A673 (cell line): Measurements from ENCODE around the gene RPS6KC1. TPM values are rescaled to one million over a fixed set of nuclear protein-coding genes. Genes with fewer than 3 reads are reported as not detected.

Source experiments
- BruUV-seq: library from RNA; stranded (reverse); fragments of 400-500 nt; replicated peaks from 2 replicates; lab custom pipeline; 2021; lab: Mats Ljungman, UMichigan
- CTCF ChIA-PET: fragments of 300-600 bp; sonication (Branson Sonifier 250); formaldehyde crosslinking; loops from one replicate; lab custom pipeline; 2022; ENCODE audit warnings: antibody characterized with exemption; lab: Charles Lee
- POLR2A ChIA-PET: fragments of 300-600 bp; sonication (Branson Sonifier 250); formaldehyde crosslinking; loops from one replicate; lab custom pipeline; 2022; ENCODE audit warnings: antibody characterized with exemption; ENCODE audit not compliant: low non-redundant PET; lab: Charles Lee
- DNase-seq: peaks from one replicate; pipeline ENCODE4 v3.0.0-alpha.2; 2015; ENCODE audit warnings: low spot score
- H3K27ac ChIP-seq: fragments of 200-600 bp; sonication (generic); 2 replicates; pipeline ENCODE4 v1.5.1; 2016; ENCODE audit warnings: mixed run types, low read depth, mild to moderate bottlenecking, mixed read lengths, antibody characterized with exemption, low read length; ENCODE audit not compliant: poor library complexity, severe bottlenecking
- H3K27me3 ChIP-seq: fragments of 200-600 bp; sonication (generic); replicated peaks from 2 replicates; pipeline ENCODE4 v1.6.1; 2017; ENCODE audit warnings: mixed run types, low read depth, mild to moderate bottlenecking, mixed read lengths, antibody characterized with exemption, low read length; ENCODE audit not compliant: insufficient read depth, poor library complexity
- H3K36me3 ChIP-seq: fragments of 200-600 bp; sonication (generic); 2 replicates; pipeline ENCODE4 v1.6.1; 2016; ENCODE audit warnings: mixed run types, mild to moderate bottlenecking, mixed read lengths, antibody characterized with exemption, low read length; ENCODE audit not compliant: insufficient read depth, poor library complexity, severe bottlenecking
- H3K4me1 ChIP-seq: fragments of 200-600 bp; sonication (generic); 2 replicates; pipeline ENCODE4 v1.6.1; 2017; ENCODE audit warnings: mixed run types, mild to moderate bottlenecking, mixed read lengths, antibody characterized with exemption, low read length; ENCODE audit not compliant: insufficient read depth, poor library complexity, severe bottlenecking
- H3K4me3 ChIP-seq: fragments of 200-600 bp; sonication (generic); 2 replicates; pipeline ENCODE4 v1.5.1; 2016; ENCODE audit warnings: low read depth, mixed run types, mild to moderate bottlenecking, mixed read lengths, low read length; ENCODE audit not compliant: poor library complexity, severe bottlenecking
- H3K9me3 ChIP-seq: fragments of 200-600 bp; sonication (generic); 2 replicates; pipeline ENCODE4 v1.6.1; 2016; ENCODE audit warnings: mixed run types, low read depth, mild to moderate bottlenecking, mixed read lengths, antibody characterized with exemption, low read length; ENCODE audit not compliant: poor library complexity, severe bottlenecking
- EZH2 ChIP-seq: fragments of 200-600 bp; sonication (generic); IDR thresholded peaks from 2 replicates; pipeline ENCODE4 v1.6.1; 2017; ENCODE audit warnings: borderline replicate concordance, low read depth, mild to moderate bottlenecking, mixed read lengths, antibody characterized with exemption, low read length; ENCODE audit not compliant: poor library complexity, severe bottlenecking
- intact Hi-C: fragments of 100-400 bp; cut with micrococcal nuclease; formaldehyde crosslinking; loops from one replicate; pipeline ENCODE4 v1.10.0; 2022; ENCODE audit not compliant: unreplicated experiment
- total RNA-seq: library from RNA; stranded (reverse); gene quantifications from 2 replicates; pipeline ENCODE4 v1.2.3, GENCODE V29; 2021
- TF ChIP-seq, protein P1 (sequence below): fragments of 300-800, 200-600 bp; sonication (generic); conservative IDR thresholded peaks from 2 replicates; pipeline ENCODE4 v1.5.1; 2017; ENCODE audit warnings: low read depth, mild to moderate bottlenecking, antibody characterized with exemption, low read length, moderate library complexity, mixed read lengths

RPS6KC1 gene
- total RNA-seq, 1 experiment from 2014 or later = 17.1 TPM

DNA sequence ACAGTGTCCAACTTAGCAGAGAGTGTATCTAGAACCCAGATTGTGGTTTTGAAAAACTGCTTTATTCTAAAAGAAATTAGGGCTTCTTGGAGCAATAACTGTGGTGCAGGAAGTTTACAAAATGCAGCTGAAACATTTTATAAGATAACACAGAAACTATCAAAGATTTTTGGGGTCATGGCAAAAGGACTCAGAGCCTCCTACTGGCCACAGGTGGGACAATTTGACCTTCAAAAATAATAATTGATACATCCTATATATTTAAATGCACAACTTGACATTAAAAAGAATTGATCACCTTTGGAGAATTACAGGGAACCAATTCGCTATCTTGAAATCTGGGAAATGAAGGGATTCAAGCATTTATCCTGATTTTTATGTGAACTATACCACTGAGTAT lies 235.2 kb downstream of the RPS6KC1 start:
- TF ChIP-seq, protein P1, sequence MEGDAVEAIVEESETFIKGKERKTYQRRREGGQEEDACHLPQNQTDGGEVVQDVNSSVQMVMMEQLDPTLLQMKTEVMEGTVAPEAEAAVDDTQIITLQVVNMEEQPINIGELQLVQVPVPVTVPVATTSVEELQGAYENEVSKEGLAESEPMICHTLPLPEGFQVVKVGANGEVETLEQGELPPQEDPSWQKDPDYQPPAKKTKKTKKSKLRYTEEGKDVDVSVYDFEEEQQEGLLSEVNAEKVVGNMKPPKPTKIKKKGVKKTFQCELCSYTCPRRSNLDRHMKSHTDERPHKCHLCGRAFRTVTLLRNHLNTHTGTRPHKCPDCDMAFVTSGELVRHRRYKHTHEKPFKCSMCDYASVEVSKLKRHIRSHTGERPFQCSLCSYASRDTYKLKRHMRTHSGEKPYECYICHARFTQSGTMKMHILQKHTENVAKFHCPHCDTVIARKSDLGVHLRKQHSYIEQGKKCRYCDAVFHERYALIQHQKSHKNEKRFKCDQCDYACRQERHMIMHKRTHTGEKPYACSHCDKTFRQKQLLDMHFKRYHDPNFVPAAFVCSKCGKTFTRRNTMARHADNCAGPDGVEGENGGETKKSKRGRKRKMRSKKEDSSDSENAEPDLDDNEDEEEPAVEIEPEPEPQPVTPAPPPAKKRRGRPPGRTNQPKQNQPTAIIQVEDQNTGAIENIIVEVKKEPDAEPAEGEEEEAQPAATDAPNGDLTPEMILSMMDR = no peak; the same call in 1 of the 2 replicates
- TF ChIP-seq EZH2 = no peak
- Histone ChIP-seq H3K27ac (no peak overlapping the region), H3K4me3 (no peak overlapping the region), H3K4me1 (no peaks in the 10 kb centered on the region), H3K36me3 (no peaks in the 10 kb centered on the region), H3K9me3 (no peaks in the 10 kb centered on the region), H3K27me3 (no peaks in the 10 kb centered on the region)
- CTCF ChIA-PET = no interaction called here
- BruUV-seq = no TSS peak
- POLR2A ChIA-PET = no interaction called here
- intact Hi-C loops = no loop called here
- no peak for DNase-seq

DNA sequence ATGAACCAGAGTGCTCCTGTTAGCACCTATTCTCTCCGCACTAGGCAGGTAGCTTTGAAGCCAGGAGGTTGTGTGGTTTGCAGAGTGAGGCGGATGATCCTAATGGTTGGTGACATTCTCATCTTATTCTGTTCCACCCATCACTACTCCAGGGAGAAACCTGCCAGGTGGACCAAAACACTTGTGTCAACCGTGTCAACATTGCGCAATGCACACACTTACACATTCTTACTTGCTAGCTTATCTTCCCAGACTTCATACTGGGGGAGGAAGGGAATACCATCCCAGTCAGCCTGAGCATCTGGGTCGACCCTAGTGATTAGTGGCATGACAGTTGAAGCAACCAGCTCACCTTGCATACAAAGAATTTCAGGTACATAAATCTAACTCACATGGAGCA lies 236.9 kb downstream of the RPS6KC1 start:
- no peak for DNase-seq
- Histone ChIP-seq H3K4me3 (no peak overlapping the region), H3K27ac (no peak overlapping the region), H3K9me3 (no peaks in the 10 kb centered on the region), H3K4me1 (no peaks in the 10 kb centered on the region), H3K27me3 (no peaks in the 10 kb centered on the region), H3K36me3 (no peaks in the 10 kb centered on the region)
- ChIA-PET POLR2A (no interaction called here), CTCF (interaction anchor here (0.6 kb wide), 1 partner anchor 121 kb away, joined by 7 read pairs; no protein-coding TSS in a partner anchor)
- no TSS peak for BruUV-seq
- intact Hi-C loops = no loop called here
- no peak for TF ChIP-seq EZH2
- TF ChIP-seq, protein P1 = no peak

- Histone ChIP-seq H3K4me1 (no peaks in the 10 kb centered on the region), H3K9me3 (no peaks in the 10 kb centered on the region), H3K27ac (no peak overlapping the region), H3K27me3 (no peaks in the 10 kb centered on the region), H3K4me3 (no peak overlapping the region), H3K36me3 (no peaks in the 10 kb centered on the region)
- intact Hi-C loops = no loop called here
- ChIA-PET CTCF (no interaction called here), POLR2A (no interaction called here)
- no peak for DNase-seq
- BruUV-seq = no TSS peak
- TF ChIP-seq, protein P1 = no peak
- TF ChIP-seq EZH2 = no peak
Measured at GRCh38 chr1:213291526-213291925, 240.5 kb downstream of the RPS6KC1 start.
